DND-41 (cell line): ENCODE measurements around the gene LECT2.

Experiments
- ATAC-seq: fragments of 200-7000 bp; cut with Tn5 transposase; 3 replicates; pipeline ENCODE4 v1.9.1; 2021; ENCODE audit warnings: low read depth; ENCODE audit not compliant: insufficient read depth
- DNase-seq: peaks from one replicate; pipeline ENCODE4 v3.0.0-alpha.2; 2020
- H2AFZ ChIP-seq: 2 replicates; pipeline ENCODE4 v1.6.0; 2012; ENCODE audit warnings: low read depth, low read length
- H3K27ac ChIP-seq: 2 replicates; pipeline ENCODE4 v1.5.1; 2012; ENCODE audit warnings: low read length, inconsistent platforms
- H3K27me3 ChIP-seq: fragments of 200-600 bp; sonication (generic); 2 replicates; pipeline ENCODE4 v1.6.0; 2012; ENCODE audit warnings: low read length, mild to moderate bottlenecking, inconsistent platforms; ENCODE audit not compliant: insufficient read depth, poor library complexity
- H3K36me3 ChIP-seq: 2 replicates; pipeline ENCODE4 v1.5.1; 2012; ENCODE audit warnings: low read length, inconsistent platforms; ENCODE audit not compliant: insufficient read depth
- H3K4me1 ChIP-seq: 2 replicates; pipeline ENCODE4 v1.5.1; 2012; ENCODE audit warnings: mild to moderate bottlenecking, low read length; ENCODE audit not compliant: insufficient read depth
- H3K4me2 ChIP-seq: 2 replicates; pipeline ENCODE4 v1.6.0; 2012; ENCODE audit warnings: mild to moderate bottlenecking, moderate library complexity, low read length, inconsistent platforms; ENCODE audit not compliant: insufficient read depth
- H3K4me3 ChIP-seq, 2 experiments: fragments of 200-600 bp in 1 of 2; shearing (Covaris generic) in 1 of 2; 2 replicates each; pipeline ENCODE4 v1.5.1; 2012 to 2016; ENCODE audit warnings: inconsistent platforms in 2 of 2, low read length in 2 of 2, mild to moderate bottlenecking in 2 of 2, low read depth in 1 of 2, moderate library complexity in 1 of 2
- H3K79me2 ChIP-seq: 2 replicates; pipeline ENCODE4 v1.6.0; 2012; ENCODE audit warnings: low read length, inconsistent platforms; ENCODE audit not compliant: insufficient read depth
- H3K9ac ChIP-seq: 2 replicates; pipeline ENCODE4 v1.6.0; 2012; ENCODE audit warnings: low read depth, mild to moderate bottlenecking, inconsistent platforms, low read length, moderate library complexity
- H3K9me3 ChIP-seq: 2 replicates; pipeline ENCODE4 v1.5.1; 2012; ENCODE audit warnings: low read length, moderate library complexity, mild to moderate bottlenecking, inconsistent platforms; ENCODE audit not compliant: insufficient read depth, severe bottlenecking
- H4K20me1 ChIP-seq: 2 replicates; pipeline ENCODE4 v1.6.0; 2012; ENCODE audit warnings: low read length; ENCODE audit not compliant: insufficient read depth
- CTCF ChIP-seq: IDR thresholded peaks from 2 replicates; pipeline ENCODE4 v1.5.1; 2012; ENCODE audit warnings: borderline replicate concordance, low read length, moderate library complexity, mild to moderate bottlenecking; ENCODE audit not compliant: poor library complexity, severe bottlenecking; ENCODE audit errors: extremely low read depth
- EZH2 ChIP-seq: IDR thresholded peaks from 3 replicates; pipeline ENCODE4 v1.6.1; 2012; ENCODE audit warnings: borderline replicate concordance, low read depth, mild to moderate bottlenecking, moderate library complexity, low read length, inconsistent platforms; ENCODE audit not compliant: severe bottlenecking

The LECT2 gene

GRCh38 chr5:135974021-135974600 lies 19.3 kb upstream of the LECT2 start:
- no peaks in the 10 kb centered on the region for H3K79me2 ChIP-seq
- H3K4me3 ChIP-seq, result no peak overlapping the region
- no peak for ATAC-seq
- H4K20me1 ChIP-seq, result no peaks in the 10 kb centered on the region
- peaks cover 13% of the 10 kb centered on the region for H3K27me3 ChIP-seq
- H3K9ac ChIP-seq, result no peak overlapping the region
- H3K4me1 ChIP-seq, result no peaks in the 10 kb centered on the region
- H3K36me3 ChIP-seq, result no peaks in the 10 kb centered on the region
- DNase-seq, result no peak
- no peak overlapping the region for H3K4me2 ChIP-seq
- no peaks in the 10 kb centered on the region for H3K9me3 ChIP-seq
- no peak for TF ChIP-seq CTCF
- TF ChIP-seq EZH2, result no peak
- H2AFZ ChIP-seq, result no peak overlapping the region
- H3K27ac ChIP-seq, result no peak overlapping the region

DNA sequence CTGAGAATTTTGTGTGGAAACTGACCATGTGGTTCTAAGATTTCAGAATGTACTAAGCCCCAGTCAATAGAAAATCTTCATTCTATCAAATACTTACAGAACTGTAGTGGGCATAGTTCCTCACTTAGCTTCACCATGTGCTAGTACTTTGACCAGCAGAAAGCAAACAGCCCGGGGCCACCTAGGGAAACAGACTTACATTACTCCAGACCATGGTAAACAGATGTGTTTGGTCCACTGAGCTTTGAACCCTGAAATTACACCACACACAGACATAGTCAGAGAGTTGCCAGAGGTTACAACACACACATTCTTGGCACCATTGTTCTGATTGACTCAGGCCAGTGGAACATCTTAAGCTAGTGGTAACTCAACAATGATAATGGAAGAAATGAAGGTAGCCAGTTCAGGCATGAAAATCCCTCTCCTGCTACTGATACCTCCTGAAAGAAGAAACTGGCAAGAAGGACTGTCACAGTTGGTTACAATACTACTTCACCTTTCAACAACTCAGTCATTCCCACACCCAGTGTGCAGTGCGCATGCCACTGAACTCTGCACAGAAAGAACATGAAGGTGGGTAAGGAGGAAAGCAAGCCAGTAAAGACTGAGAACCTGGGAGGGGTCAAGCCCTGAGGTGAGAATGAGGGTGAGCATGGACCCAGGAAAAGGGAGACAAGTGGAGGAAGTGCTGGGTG lies 18.7 kb upstream of the LECT2 start:
- ATAC-seq, result no peak
- Histone ChIP-seq H3K27me3 (peaks cover 13% of the 10 kb centered on the region), H3K4me1 (no peaks in the 10 kb centered on the region), H3K9me3 (no peaks in the 10 kb centered on the region), H3K4me3 (no peak overlapping the region), H3K9ac (no peak overlapping the region), H2AFZ (no peak overlapping the region), H4K20me1 (no peaks in the 10 kb centered on the region), H3K36me3 (no peaks in the 10 kb centered on the region), H3K4me2 (no peak overlapping the region), H3K27ac (no peak overlapping the region), H3K79me2 (no peaks in the 10 kb centered on the region)
- TF ChIP-seq EZH2, result no peak
- TF ChIP-seq CTCF, result no peak
- no peak for DNase-seq

DNA sequence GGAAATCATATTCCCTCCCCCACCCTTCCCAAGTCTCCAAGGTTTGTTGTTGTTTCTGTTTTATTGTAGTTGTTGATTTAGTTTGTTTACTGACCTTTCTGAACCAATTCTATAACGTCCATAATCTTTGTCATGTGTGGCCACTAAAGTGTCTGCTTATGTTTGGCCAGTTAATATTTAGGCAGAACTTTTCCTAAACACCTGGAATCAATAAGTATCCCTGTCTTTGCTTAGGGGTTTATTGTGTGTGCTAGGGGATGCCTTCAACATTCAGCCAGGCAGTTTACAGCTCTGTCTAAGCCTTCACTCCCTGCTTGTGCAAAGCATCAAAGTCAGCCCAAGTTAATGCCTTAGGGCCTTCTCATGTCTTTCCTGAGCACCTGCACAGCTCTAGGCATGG lies 16.9 kb upstream of the LECT2 start:
- Histone ChIP-seq H3K9ac (no peak overlapping the region), H3K4me3 (no peak overlapping the region), H3K27ac (no peak overlapping the region), H3K4me1 (no peaks in the 10 kb centered on the region), H4K20me1 (no peaks in the 10 kb centered on the region), H3K4me2 (no peak overlapping the region), H3K9me3 (no peaks in the 10 kb centered on the region), H2AFZ (no peak overlapping the region), H3K27me3 (peaks cover 13% of the 10 kb centered on the region), H3K79me2 (no peaks in the 10 kb centered on the region), H3K36me3 (no peaks in the 10 kb centered on the region)
- ATAC-seq (no peak), DNase-seq (no peak)
- TF ChIP-seq CTCF, result no peak
- TF ChIP-seq EZH2, result no peak

DNA sequence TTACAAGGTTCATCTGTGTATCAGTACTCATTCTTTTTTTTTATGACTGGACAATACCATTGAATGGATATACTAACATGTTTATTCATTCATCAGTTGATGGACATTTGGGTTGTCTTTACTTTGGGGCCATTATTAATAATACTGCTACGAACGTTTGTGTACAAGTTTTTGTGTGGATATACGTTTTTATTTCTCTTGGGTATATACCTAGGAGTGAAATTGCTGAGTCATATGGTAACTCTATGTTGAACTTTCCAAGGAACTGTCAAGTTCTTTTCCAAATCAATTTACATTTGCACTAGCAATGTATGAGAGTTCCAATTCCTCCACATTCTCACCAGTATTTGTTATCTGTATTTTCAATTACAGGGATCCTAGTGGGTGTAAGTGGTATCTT lies 12.0 kb upstream of the LECT2 start:
- H3K4me1 ChIP-seq, result no peaks in the 10 kb centered on the region

More for the DNA sequence above, 12.0 kb upstream of the LECT2 start:
- H3K4me2 ChIP-seq, result no peak overlapping the region
- H3K9me3 ChIP-seq, result no peaks in the 10 kb centered on the region
- no peak overlapping the region for H3K9ac ChIP-seq
- H3K79me2 ChIP-seq, result no peaks in the 10 kb centered on the region
- H3K27ac ChIP-seq, result no peak overlapping the region
- no peaks in the 10 kb centered on the region for H4K20me1 ChIP-seq
- no peaks in the 10 kb centered on the region for H3K36me3 ChIP-seq
- no peak overlapping the region for H3K4me3 ChIP-seq
- no peak for TF ChIP-seq EZH2
- no peak for TF ChIP-seq CTCF
- DNase-seq (no peak), ATAC-seq (no peak)
- H2AFZ ChIP-seq, result no peak overlapping the region
- H3K27me3 ChIP-seq, result no peaks in the 10 kb centered on the region
